GM23248 (cell line): Measurements from ENCODE around the gene PCED1B.

ENCODE experiments used
- EZH2 ChIP-seq: fragments of 200-600 bp; sonication (generic); IDR thresholded peaks from 2 replicates; pipeline ENCODE4 v1.6.1; 2018; ENCODE audit warnings: antibody characterized with exemption, mild to moderate bottlenecking; ENCODE audit not compliant: insufficient read depth, poor library complexity, severe bottlenecking
- EZH2phosphoT487 ChIP-seq: fragments of 200-600 bp; sonication (generic); IDR thresholded peaks from 2 replicates; pipeline ENCODE4 v1.6.1; 2018; ENCODE audit warnings: antibody characterized with exemption, moderate library complexity, mild to moderate bottlenecking, low read depth; ENCODE audit not compliant: insufficient read depth

DNA sequence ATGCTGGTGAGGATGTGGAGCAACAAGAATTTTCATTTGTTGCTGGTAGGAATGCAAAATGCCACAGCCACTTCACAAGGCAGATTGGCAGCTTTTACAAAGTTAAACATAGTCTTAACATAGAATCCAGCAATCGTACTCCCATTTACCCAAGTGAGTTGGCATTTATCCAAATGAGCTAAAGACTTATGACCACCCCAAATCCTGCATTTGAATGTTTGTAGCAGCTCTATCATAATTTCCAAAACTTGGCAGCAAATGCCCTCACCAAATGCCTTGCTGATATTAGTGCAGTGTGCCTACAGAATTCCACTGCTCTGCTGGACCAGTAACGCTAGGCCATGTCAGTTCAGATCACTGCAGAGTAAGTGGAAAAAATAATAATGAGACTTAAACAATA is 121.0 kb downstream of the PCED1B start:
- TF ChIP-seq EZH2phosphoT487, result no peak
- TF ChIP-seq EZH2, result no peak
